K562 (cell line): ENCODE results near the gene NRG2. TPM values are rescaled to one million over a fixed set of nuclear protein-coding genes. Genes with fewer than 3 reads are reported as not detected.

Source experiments
- CBX2 ChIP-seq: fragments of 200-600 bp; sonication (generic); IDR thresholded peaks from one replicate; pipeline ENCODE4 v1.6.1; 2012; ENCODE audit warnings: mild to moderate bottlenecking, low read length, inconsistent platforms; ENCODE audit not compliant: insufficient read depth, poor library complexity, severe bottlenecking
- CC2D1A ChIP-seq: fragments of 450-650 bp; IDR thresholded peaks from 2 replicates; pipeline ENCODE4 v1.6.1; 2017; ENCODE audit warnings: mild to moderate bottlenecking
- ETS2 ChIP-seq: IDR thresholded peaks from 2 replicates; pipeline ENCODE4 v1.6.1; 2016; ENCODE audit warnings: borderline replicate concordance, missing genetic modification characterization, mild to moderate bottlenecking, moderate library complexity, missing compliant biosample characterization; ENCODE audit not compliant: poor library complexity, severe bottlenecking
- FOXM1 ChIP-seq, 2 experiments: fragments of 450-650 bp in 1 of 2; sonication (generic) in 1 of 2; formaldehyde crosslinking in 1 of 2; IDR thresholded peaks; 2 replicates each; pipeline versions ENCODE4 v1.6.1 to v1.9.0; 2017 to 2022; ENCODE audit warnings: low read depth in 2 of 2, mild to moderate bottlenecking in 2 of 2, missing genetic modification reagents in 1 of 2, moderate library complexity in 1 of 2
- MYNN ChIP-seq, 2 experiments: sonication (generic); formaldehyde crosslinking in 1 of 2; IDR thresholded peaks; 2 replicates each; pipeline versions ENCODE4 v1.5.0 to v1.6.1; 2016 to 2020; ENCODE audit warnings: antibody characterized with exemption in 1 of 2, missing genetic modification reagents in 1 of 2
- NFE2L1 ChIP-seq: fragments of 450-650 bp; IDR thresholded peaks from 2 replicates; pipeline ENCODE4 v1.6.1; 2016; ENCODE audit warnings: missing genetic modification characterization, low read depth, mild to moderate bottlenecking, missing compliant biosample characterization, moderate library complexity, borderline replicate concordance
- NFYB ChIP-seq: IDR thresholded peaks from 2 replicates; pipeline ENCODE4 v1.6.1; 2011; ENCODE audit warnings: mild to moderate bottlenecking, moderate library complexity; ENCODE audit not compliant: insufficient read length; ENCODE audit errors: extremely low read depth
- POU5F1 ChIP-seq: fragments of 150-350 bp; IDR thresholded peaks from 2 replicates; pipeline ENCODE4 v1.6.1; 2014; ENCODE audit warnings: borderline replicate concordance, low read length, low read depth, mild to moderate bottlenecking; ENCODE audit not compliant: partially characterized antibody
- RBM25 ChIP-seq: fragments of 200-400 bp; formaldehyde crosslinking; IDR thresholded peaks from 2 replicates; pipeline ENCODE4 v1.6.1; 2018; ENCODE audit warnings: low read length, low read depth, moderate library complexity; ENCODE audit not compliant: severe bottlenecking
- RNF2 ChIP-seq: sonication (generic); IDR thresholded peaks from 2 replicates; pipeline ENCODE4 v1.6.1; 2016
- SIN3A ChIP-seq, 2 experiments: fragments of 150-350 bp in 1 of 2; IDR thresholded peaks; 2 replicates each; pipeline ENCODE4 v1.6.1; 2011 to 2016; ENCODE audit warnings: borderline replicate concordance in 2 of 2, low read depth in 2 of 2, low read length in 2 of 2, mild to moderate bottlenecking in 2 of 2, moderate library complexity in 2 of 2; ENCODE audit not compliant: control insufficient read depth in 1 of 2
- SP2 ChIP-seq: IDR thresholded peaks from 2 replicates; pipeline ENCODE4 v1.6.1; 2011; ENCODE audit warnings: mild to moderate bottlenecking, low read depth, low read length, moderate library complexity; ENCODE audit not compliant: poor library complexity, severe bottlenecking; ENCODE audit errors: extremely low read depth
- TBL1XR1 ChIP-seq, 2 experiments: IDR thresholded peaks; 2 replicates each; pipeline ENCODE4 v1.6.1; 2012; ENCODE audit warnings: improper control_type of control experiment in 2 of 2, low read length in 2 of 2, mild to moderate bottlenecking in 1 of 2
- U2AF2 ChIP-seq: fragments of 200-400 bp; formaldehyde crosslinking; optimal IDR thresholded peaks from 2 replicates; pipeline ENCODE3; 2017; ENCODE audit warnings: low read depth, mild to moderate bottlenecking, low read length
- USF1 ChIP-seq: sonication (generic); formaldehyde crosslinking; IDR thresholded peaks from 2 replicates; pipeline ENCODE4 v1.9.0; 2022; ENCODE audit warnings: mild to moderate bottlenecking, missing genetic modification reagents
- ZKSCAN1 ChIP-seq: fragments of 150-350 bp; IDR thresholded peaks from 2 replicates; pipeline ENCODE4 v1.6.1; 2016; ENCODE audit warnings: low read depth, low read length
- ZNF780A ChIP-seq: fragments of 250-450 bp; sonication (Bioruptor Pico); IDR thresholded peaks from 2 replicates; pipeline ENCODE4 v1.5.0; 2021; ENCODE audit warnings: mild to moderate bottlenecking
- polyA plus RNA-seq, 8 experiments: library from polyadenylated mRNA; depleted of rRNA in 4 of 8; stranded (reverse) in 5 of 8; unstranded in 3 of 8; fragments of >200 nt; fragmentation: Nextera tagmentation in 2 of 8; fragmentation: Illumina TruSeq in 1 of 8; extraction: Ambion mirVana in 2 of 8; extraction: Trizol in 1 of 8; gene quantifications; 2 replicates each; pipeline versions ENCODE4 v1.2.1 to v1.2.3, GENCODE V29; 2011 to 2014; ENCODE audit warnings: inconsistent platforms in 1 of 8, missing spikeins in 1 of 8
- total RNA-seq, 7 experiments: library from RNA; depleted of rRNA in 6 of 7; stranded (reverse); fragments of >200 nt in 6 of 7; fragmentation: Illumina TruSeq in 2 of 7; extraction: Trizol in 2 of 7; gene quantifications; 2 replicates each; pipeline versions ENCODE4 v1.2.1 to v1.2.3, GENCODE V29; 2011 to 2021; ENCODE audit warnings: low replicate concordance in 1 of 7
- TF ChIP-seq, protein P1 (sequence below): fragments of 250-450 bp; sonication (Bioruptor Pico); IDR thresholded peaks from 2 replicates; pipeline ENCODE4 v1.8.0; 2021; ENCODE audit warnings: mild to moderate bottlenecking, moderate library complexity
- TF ChIP-seq, protein P2 (sequence below), 3 experiments: fragments of 200-800 bp in 1 of 3; sonication (Bioruptor generic) in 1 of 3; sonication (generic) in 1 of 3; formaldehyde crosslinking in 1 of 3; IDR thresholded peaks; 2 replicates each; pipeline versions ENCODE4 v1.6.1 to v1.8.0; 2016 to 2022; ENCODE audit warnings: mild to moderate bottlenecking in 2 of 3, missing compliant biosample characterization in 2 of 3, missing genetic modification characterization in 2 of 3, missing genetic modification reagents in 1 of 3
- TF ChIP-seq, protein P3 (sequence below): sonication (generic); formaldehyde crosslinking; IDR thresholded peaks from 2 replicates; pipeline ENCODE4 v1.8.0; 2022; ENCODE audit warnings: missing genetic modification reagents, mild to moderate bottlenecking, borderline replicate concordance
- TF ChIP-seq, protein P4 (sequence below): fragments of 250-450 bp; sonication (Bioruptor Pico); IDR thresholded peaks from 2 replicates; pipeline ENCODE4 v1.8.0; 2022; ENCODE audit warnings: inconsistent platforms, mild to moderate bottlenecking, moderate library complexity, borderline replicate concordance

NRG2 gene
- total and polyA plus RNA-seq, 9 of the 15 experiments (the other 6 are each of a cell fraction or from before 2014, with no cell fraction given) = not detected

GRCh38 chr5:139985733-139986132, 57.4 kb downstream of the NRG2 start (continued):
- TF ChIP-seq, protein P1, sequence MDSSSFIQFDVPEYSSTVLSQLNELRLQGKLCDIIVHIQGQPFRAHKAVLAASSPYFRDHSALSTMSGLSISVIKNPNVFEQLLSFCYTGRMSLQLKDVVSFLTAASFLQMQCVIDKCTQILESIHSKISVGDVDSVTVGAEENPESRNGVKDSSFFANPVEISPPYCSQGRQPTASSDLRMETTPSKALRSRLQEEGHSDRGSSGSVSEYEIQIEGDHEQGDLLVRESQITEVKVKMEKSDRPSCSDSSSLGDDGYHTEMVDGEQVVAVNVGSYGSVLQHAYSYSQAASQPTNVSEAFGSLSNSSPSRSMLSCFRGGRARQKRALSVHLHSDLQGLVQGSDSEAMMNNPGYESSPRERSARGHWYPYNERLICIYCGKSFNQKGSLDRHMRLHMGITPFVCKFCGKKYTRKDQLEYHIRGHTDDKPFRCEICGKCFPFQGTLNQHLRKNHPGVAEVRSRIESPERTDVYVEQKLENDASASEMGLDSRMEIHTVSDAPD (CRISPR knock-in tag) = no peak
- TF ChIP-seq, protein P2, sequence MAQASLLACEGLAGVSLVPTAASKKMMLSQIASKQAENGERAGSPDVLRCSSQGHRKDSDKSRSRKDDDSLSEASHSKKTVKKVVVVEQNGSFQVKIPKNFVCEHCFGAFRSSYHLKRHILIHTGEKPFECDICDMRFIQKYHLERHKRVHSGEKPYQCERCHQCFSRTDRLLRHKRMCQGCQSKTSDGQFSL (CRISPR knock-in tag; IDR thresholded peaks at IDR 0.05) = peak; percentile 70; the same call in 1 of the 2 replicates
- TF ChIP-seq, protein P2 (tag; IDR thresholded peaks at IDR 0.05) = no peak
- no peak for TF ChIP-seq NFYB
- TF ChIP-seq CC2D1A = no peak
- no peak for TF ChIP-seq CBX2
- TF ChIP-seq TBL1XR1 (IDR thresholded peaks at IDR 0.05; ENCODE audit: low read length in 2 of 2) = no peak
- no peak for TF ChIP-seq FOXM1 (IDR thresholded peaks at IDR 0.05; ENCODE audit: low read depth)
- no peak for TF ChIP-seq FOXM1 (CRISPR knock-in tag; IDR thresholded peaks at IDR 0.05; ENCODE audit: low read depth)
- TF ChIP-seq, protein P3, sequence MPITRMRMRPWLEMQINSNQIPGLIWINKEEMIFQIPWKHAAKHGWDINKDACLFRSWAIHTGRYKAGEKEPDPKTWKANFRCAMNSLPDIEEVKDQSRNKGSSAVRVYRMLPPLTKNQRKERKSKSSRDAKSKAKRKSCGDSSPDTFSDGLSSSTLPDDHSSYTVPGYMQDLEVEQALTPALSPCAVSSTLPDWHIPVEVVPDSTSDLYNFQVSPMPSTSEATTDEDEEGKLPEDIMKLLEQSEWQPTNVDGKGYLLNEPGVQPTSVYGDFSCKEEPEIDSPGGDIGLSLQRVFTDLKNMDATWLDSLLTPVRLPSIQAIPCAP (CRISPR knock-in tag) = no peak
- no peak for TF ChIP-seq RBM25
- TF ChIP-seq MYNN (IDR thresholded peaks at IDR 0.05) = no peak
- TF ChIP-seq MYNN (CRISPR knock-in tag; IDR thresholded peaks at IDR 0.05) = no peak
- TF ChIP-seq, protein P4, sequence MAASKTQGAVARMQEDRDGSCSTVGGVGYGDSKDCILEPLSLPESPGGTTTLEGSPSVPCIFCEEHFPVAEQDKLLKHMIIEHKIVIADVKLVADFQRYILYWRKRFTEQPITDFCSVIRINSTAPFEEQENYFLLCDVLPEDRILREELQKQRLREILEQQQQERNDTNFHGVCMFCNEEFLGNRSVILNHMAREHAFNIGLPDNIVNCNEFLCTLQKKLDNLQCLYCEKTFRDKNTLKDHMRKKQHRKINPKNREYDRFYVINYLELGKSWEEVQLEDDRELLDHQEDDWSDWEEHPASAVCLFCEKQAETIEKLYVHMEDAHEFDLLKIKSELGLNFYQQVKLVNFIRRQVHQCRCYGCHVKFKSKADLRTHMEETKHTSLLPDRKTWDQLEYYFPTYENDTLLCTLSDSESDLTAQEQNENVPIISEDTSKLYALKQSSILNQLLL (CRISPR knock-in tag) = no peak
- TF ChIP-seq POU5F1 = no peak
- no peak for TF ChIP-seq U2AF2
- no peak for TF ChIP-seq ZKSCAN1
- no peak for TF ChIP-seq ETS2
- TF ChIP-seq SIN3A (IDR thresholded peaks at IDR 0.05; ENCODE audit: borderline replicate concordance in 2 of 2, control insufficient read depth in 1 of 2, low read depth in 2 of 2, low read length in 2 of 2) = no peak
- TF ChIP-seq ZNF780A (CRISPR knock-in tag) = no peak
- TF ChIP-seq USF1 = peak; percentile 41; the same call in 1 of the 2 replicates
- no peak; the same call in 1 of the 2 replicates for TF ChIP-seq RNF2
- TF ChIP-seq SP2 = no peak
- TF ChIP-seq NFE2L1 (tag) = no peak
